Activated naive CD8-positive, alpha-beta T cell treated with anti-CD3 and anti-CD28 coated beads, Interleukin-2, amount 50 U/mL, for 16 hours (primary cell): ENCODE measurements around the gene OOSP3.
"Not testable (repeated sequence)": the region's sequence is repeated elsewhere in the genome, so short reads cannot be mapped to it uniquely, and the experiment has no call there.

Experiments used
- DNase-seq: peaks from one replicate; pipeline ENCODE4 v3.0.0-alpha.2; 2020; ENCODE audit warnings: low read depth, low spot score

Gene OOSP3

DNA sequence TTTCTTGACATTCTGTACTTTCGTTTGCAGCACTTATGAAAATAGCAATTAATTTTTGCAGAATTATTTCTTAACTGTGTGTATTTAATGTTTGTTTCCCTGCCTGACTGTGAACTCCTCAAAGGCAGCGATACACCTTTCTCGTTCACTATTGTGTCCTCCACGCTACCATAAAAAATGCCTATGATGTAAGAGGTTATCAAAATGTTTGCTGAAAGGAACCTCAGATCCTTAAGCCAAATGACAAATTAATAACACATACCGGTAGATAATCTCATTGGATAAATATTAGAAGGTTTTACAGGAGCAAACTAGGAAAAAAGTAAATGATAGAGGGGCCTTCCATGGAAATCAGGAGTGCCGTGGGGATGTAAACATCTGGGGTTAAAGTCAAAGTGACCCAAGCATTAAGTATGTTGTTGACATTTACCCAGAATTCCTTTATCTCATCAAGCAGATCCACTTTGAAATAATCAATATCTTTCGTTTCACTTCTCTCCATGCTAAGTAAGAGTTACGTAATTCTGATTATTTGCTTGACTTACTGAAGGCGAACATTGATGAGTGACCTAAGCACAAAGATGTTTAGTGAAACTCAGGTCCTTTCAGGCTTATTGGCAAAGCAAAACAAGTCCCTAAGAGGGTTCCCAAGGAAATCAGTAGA lies 2.6 kb upstream of the OOSP3 start:
- no peak for DNase-seq

DNA sequence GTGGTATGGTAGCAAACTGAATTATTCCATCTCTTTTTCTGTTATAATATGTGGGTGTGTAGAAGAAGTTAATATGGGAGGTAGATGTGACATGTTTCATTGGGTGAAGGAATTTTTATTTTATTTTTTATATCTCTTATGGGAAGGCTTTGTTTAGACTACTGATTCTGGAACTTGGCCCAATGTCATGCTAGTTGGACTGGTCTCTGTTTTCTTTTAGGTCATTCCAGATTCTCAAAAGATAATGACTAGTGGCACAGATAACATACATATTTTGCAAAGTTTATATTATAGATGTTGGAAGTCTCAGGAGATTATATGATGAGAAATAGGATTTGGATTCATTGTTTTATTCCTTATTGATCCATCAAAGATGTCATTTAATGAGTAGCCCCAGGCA lies 1.3 kb upstream of the OOSP3 start:
- no peak for DNase-seq

DNA sequence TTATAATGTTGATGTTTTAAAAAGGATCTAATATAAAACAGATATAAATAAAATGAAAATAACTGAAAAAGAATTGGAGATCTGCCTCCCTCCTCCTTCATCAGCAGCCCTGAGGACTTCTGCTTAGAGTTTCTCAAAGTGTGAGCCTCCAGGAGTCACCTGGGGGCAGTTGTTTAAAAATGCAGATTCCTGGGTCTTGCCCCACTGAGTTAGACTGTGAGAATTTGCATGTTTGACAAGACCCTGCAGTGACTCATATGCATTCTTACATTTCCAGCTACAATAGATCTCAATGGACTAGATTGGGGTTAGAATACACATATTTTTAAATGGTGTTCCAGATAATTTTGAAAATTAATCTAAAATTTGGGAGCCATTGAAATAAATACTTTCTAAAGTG lies 798 bp upstream of the OOSP3 start:
- no peak for DNase-seq

DNA sequence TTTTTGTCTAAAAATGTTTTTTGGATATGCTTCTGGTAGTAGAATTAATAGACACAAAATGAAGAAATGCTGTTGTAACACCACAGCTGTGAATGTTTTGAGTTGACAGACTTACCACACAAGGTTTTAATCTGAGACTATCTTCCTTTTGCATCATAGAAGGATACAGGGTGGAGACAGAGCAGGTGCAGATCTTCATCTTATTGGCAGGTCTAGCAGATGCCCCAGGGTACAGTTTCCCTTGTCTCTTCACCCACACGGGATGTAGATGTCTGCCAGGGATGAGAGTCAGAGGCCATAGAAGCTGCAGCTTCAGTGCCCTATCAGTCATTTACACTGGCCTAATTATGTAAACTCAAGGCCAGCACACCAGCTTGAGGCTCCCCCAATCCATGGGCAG lies 985 bp downstream of the OOSP3 start:
- no peak for DNase-seq

DNA sequence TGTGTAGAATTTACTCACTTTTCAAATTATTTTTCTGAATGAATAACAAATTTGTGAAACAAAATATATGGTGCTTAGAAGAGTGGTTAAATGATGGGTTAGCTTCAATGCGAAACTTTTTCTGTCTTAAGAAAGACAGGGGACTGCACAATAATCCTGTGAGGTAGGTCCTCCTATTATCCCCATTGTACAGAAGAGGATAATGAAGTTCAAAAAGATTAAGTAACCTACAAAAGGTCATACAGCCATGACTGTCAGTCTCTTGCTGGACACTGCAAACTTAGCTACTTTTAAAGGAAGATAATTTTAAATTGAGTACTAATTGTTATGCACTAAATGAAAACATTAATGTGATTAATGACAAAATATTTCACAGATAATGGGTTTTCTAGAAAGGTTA lies 5.0 kb downstream of the OOSP3 start:
- no peak for DNase-seq

DNA sequence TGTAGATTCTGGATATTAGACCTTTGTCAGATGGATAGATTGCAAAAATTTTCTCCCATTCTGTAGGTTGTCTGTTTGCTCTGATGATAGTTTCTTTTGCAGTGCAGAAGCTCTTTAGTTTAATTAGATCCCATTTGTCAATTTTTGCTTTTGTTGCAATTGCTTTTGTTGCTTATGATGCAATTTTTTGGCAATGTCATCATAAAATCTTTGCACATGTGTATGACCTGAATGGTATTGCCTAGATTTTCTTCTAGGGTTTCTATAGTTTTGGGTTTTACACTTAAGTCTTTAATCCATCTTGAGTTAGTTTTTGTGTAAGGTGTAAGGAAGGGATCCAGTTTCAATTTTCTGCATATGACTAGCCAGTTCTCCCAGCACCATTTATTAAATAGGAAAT lies 8.6 kb downstream of the OOSP3 start:
- DNase-seq, result not testable (repeated sequence)

DNA sequence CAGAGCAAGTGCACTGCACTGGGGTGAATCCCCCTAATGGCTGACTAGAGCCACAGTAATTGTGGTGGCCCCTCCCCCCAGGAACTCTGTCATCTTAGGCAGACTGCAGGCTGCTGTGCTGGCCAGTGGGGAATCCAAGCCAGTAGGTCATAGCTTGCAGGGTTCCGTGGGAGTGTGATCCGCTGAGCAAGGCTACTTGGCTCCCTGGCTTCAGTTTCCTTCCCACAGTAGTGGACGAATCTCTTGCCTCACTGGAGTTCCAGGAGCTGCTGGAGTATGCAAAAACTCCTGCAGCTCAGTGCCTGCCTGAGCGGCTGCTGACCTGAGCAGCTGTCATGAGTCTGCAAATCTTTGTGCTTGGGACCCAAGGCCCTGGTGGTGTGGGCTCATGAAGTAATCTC lies 13.2 kb downstream of the OOSP3 start:
- no peak for DNase-seq

DNA sequence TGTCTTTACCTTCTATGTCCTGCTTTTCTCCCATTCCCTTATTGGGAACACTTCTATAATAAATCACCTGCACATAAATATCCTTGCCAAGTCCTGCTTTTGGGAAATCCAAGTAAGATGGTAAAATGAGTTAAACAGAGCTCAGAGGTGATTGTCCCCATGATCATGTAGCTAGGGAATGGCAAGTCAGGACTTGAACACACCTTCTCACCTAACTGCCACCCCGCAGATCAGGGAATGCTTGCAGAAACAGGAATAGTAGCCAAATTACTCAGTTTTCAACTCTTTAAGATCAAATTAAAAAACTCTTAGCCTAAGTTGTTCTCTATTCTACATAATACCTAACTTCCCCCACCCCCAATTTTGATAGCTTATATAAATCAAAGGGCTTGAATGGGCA lies 16.0 kb downstream of the OOSP3 start:
- no peak for DNase-seq

DNA sequence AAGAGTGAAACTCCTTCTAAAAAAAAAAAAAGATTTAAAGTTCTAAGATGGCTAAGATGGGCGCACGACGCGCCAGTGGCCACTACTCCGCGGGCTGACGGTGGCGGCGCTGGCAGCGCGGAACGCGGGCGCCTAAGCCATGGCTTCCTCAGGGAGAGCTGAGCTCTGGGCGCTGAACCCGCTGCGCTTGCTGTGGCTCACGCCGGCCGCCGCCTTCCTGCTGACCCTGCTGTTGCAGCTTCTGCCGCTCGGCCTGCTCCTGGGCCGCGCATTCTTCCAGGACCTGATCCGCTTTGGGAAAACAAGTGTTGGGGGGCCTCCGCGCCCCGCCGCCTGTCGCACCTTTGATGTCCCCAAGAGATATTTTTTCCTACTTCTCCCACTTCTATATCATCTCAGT lies 19.5 kb downstream of the OOSP3 start:
- DNase-seq, result no peak

DNA sequence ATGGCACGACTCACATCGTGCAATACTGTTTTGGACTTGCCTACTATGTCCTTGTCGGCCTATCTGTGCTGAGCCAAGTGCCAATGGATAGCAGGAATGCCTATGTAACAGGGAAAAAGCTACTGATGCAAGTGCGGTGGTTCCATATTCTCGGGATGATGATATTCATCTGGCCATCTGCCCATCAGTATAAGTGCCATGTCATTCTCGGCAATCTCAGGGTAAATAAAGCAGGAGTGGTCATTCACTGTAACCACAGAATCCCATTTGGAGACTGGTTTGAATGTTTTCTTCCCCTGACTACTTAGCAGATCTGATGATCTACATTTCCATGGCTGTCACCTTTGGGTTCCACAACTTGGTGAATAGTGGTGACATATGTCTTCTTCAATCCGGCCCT lies 20.1 kb downstream of the OOSP3 start:
- no peak for DNase-seq

DNA sequence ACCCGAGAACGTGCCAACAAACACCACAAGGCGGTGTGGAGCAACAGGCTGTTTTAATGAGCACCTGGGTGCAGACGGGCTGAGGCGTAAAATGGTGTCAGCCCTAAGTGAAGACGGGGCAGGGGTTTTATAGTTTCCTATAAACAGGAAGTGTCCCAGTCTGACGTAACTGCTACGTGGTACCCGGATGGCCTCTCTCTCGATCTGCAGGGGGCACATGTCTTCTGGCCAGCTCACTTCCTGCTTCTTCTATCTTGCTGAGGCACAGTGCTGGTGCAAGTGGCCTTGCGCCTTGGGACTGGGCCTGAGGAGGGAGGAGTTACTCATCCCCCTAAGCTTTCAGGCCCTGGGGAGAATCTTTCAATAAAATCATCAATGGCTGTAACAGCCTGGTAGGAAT lies 20.9 kb downstream of the OOSP3 start:
- DNase-seq, result no peak

DNA sequence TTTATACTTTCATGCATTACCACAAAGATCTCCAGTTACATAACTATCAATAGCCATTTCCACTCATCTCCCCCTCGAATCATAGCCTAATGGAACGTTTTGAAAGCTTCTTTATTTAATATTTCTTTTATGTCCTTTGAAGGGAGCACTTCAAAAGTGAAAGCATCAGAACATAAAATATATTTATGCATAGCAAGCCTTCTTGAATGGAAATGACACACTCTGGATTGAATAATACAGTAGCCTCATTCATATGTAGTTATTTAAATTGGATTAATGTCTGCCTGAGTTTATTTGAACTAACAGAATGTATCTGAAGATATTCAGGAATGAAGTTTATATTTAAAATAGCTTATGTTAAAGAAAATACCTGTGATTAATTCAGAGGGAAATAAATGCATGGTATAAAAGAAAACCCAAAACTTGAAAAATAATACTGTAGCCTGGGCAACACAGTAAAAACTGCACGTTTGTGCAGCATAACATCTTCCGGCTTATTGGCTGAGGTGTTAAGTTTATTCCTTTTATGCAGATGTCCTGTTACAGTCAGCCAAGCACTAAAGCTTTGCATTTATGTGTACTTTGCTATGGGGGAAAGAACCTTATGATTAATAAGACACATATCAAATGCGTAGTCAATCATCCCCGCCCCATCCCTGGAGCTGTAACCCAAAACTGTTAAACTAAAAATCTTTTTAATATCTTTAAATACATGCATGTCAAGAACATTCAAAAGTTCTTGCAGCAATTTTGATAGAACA lies 22.0 kb downstream of the OOSP3 start:
- DNase-seq, result no peak

DNA sequence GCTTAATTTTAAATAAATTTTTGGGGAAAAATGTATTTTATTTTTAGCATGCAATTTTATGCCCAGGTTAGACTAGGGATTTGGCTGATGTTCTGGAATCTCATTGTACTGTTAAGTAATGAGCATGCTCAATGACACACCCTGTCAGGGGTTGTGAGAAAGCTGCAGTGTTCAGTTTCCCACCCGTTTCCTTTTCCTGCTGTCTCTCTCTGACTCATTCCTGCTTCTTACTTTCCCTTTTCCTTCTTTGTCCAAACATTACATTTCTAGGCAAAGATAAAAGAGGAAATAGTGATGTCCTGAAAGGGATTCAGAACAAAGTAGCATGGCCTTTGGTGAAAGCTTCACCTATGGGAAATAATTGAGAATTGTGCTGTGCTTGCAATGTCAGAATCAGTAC lies 22.7 kb downstream of the OOSP3 start:
- DNase-seq, result no peak

DNA sequence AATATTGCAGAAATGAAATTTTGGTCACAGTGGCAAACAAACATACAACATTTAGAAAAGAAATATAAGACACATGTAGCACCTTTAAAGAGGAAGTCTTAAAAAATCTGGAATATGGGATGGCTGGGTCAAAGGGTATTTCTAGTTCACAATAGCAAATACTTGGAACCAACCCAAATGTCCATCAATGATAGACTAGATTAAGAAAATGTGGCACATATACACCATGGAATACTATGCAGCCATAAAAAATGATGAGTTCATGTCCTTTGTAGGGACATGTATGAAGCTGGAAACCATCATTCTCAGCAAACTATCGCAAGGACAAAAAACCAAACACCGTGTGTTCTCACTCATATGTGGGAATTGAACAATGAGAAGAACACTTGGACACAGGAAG lies 25.0 kb downstream of the OOSP3 start:
- DNase-seq, result not testable (repeated sequence)

DNA sequence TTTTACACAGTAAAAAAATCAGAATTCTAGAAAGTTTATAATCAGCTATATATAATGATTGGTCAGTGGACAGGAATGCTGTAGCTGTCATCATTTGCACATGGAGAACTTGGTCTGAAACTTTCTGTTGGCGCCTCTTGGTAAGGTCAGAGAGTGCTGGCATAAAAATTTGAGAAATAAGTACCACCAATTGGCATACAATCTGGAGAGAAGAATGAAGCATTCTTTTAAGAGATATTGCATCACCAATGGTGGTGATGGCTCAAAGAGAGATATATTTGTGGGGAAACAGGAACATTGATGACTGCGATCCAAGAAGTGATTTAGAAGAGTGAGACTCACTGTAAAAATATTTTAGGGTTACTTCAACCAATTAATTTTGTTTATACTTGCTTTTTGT lies 39.9 kb downstream of the OOSP3 start:
- no peak for DNase-seq

DNA sequence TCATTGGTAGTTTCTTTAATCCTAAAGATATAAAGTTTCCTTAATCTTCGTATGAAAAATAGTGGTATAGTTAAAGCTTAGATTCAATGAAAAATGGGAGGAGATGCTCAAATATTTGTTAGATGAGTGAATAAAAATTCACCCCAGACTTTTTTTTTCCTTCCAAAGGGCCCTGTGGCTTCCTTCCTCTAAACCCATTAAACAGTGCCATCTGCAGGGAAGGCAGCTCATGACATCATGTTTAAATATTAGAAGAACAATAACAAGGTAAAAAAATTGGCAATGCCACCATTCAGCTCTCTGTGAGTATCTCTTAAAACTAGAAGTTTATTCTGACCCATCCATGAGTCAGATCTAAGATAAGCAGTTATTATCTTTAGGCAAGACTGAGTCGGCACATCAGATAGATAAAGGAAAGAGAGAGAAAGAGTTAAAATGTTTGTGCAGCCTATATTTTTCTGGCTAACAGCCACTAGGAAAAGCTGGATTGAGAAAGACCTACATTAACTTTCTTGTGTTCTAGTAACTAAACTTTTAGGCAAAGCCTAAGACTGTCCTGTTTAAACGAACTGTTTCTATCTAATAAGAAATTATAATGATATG lies 40.5 kb downstream of the OOSP3 start:
- no peak for DNase-seq

DNA sequence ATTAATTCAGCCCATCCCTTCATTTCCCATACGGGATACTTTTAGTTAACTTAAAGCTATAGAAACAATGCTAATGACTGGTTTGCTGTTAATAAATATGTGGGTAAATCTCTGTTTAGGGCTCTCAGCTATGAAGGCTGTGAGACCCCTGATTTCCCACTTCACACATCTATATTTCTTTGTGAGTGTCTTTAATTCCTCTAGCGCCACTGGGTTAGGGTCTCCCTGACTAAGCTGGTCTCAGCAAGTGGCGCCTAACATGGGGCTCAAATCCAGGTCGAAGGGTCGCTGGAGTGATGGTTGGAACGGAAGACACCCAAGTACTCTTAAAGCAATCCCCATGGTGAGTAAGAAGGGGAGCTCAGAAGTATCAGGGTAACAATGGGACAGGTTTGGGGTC lies 45.2 kb downstream of the OOSP3 start:
- DNase-seq, result no peak

DNA sequence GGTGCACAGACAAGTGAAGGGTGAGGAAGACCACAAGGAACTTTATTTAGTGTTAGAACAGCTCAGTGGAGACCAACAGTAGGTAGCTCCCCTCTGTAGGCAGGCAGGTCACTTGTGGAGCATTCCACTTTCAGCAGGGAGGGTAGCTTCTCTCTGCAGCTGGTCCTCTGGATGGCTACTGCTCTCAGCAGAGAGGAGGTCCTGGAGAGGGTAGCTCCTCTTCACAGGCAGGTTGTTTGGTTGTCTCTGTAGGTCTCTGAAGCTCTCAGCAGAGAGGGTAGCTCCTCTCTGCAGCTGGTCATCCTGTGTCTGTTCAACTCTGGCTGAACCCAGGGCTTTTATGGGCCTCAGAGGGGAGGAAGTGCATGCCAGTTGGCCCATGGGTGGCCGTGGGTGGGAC lies 53.1 kb downstream of the OOSP3 start:
- no peak for DNase-seq

DNA sequence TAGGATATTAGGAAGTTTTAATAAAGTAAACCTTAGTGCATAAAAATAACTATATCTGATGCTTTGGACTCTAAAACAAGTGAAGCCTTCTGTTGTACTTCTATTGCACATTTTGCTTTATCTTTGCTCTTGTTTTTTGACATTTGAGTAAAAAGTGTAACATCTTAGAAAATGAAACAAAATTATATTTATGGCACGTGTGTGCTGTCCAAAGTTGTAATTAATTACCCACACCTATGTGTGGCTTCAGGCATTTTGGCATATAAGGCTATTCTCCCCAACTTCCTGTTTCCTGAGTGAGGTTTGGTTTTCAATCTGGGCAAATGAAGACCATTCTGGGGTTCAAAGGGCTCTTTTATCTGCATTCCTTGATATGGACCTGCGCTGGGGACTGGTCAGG lies 59.5 kb downstream of the OOSP3 start, which contains the start of gene OOSP1:
OOSP1 (plus strand) TSS at position 301 of the 400 bp plus-strand sequence; CDS start at position 324, 23 bp downstream.
- DNase-seq, result no peak

DNA sequence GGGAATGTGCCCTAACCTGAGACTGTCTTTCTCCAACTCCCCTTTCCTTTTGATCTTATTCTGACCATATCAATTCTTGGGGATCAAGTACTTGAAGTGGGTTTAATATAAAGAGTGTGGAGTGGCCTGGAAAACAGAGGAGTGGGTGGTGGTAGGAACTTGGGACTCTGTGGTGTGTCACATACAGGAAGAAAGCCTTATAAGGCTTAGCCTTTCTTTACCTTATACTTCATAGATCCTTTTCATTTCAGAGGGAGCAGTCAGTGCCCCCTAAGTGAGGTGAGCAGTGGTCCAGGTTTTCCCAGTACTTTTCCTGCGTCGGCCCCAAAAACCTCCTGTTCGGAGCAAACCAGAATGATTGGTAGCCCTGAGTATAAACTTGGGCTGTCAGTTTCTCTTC lies 60.1 kb downstream of the OOSP3 start:
- DNase-seq, result no peak

DNA sequence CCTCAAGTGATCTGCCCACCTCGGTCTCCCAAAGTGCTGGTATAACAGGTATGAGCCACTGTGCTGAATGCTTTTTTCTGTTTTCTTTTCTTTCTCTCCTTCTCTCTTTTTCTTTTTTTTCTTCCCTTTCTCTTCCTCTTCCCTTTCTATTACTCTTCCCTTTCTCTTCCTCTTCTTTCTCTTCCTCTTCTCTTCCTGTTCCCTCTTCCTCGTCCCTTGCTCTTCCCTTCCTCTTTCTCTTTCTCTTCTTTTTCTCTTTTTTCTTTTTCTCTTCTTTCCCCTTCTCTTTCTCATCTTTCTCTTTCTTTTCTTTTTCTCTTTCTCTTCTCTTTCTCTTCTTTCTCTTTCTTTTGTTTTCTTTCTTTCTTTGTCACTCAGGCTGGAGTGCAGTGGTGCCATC lies 60.9 kb downstream of the OOSP3 start:
- DNase-seq, result no peak

DNA sequence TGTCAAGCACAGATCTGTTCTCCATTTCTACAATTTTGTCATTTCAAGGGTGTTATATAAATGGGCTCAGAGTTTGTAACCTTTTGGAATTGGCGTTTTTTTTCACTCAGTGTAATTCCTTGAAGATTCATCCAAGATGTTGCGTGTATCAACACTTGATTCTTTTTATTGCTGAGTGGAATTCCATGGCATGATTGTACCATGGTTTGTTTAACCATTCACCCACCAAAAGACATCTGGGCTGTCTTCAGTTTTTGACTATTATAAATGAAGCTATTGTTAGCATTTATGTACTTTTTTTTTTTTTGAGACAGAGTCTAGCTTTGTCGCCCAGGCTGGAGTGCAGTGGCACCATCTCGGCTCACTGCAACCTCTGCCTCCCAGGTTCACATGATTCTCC lies 62.5 kb downstream of the OOSP3 start:
- DNase-seq, result no peak
